KMS-11 (cell line): ENCODE measurements around the gene ACO2.

ENCODE experiments used
- H2AFZ ChIP-seq: fragments of 200-600 bp; sonication (generic); 2 replicates; pipeline ENCODE4 v1.6.1; 2016; ENCODE audit warnings: antibody characterized with exemption, mixed run types, low read depth
- H3K27ac ChIP-seq: fragments of 200-600 bp; sonication (generic); 2 replicates; pipeline ENCODE4 v1.6.1; 2016; ENCODE audit warnings: mild to moderate bottlenecking, mixed run types
- H3K27me3 ChIP-seq: fragments of 200-600 bp; sonication (generic); 2 replicates; pipeline ENCODE4 v1.6.1; 2017; ENCODE audit warnings: mild to moderate bottlenecking, low read depth, mixed run types, moderate library complexity; ENCODE audit not compliant: insufficient read depth
- H3K36me3 ChIP-seq: fragments of 200-600 bp; sonication (generic); 2 replicates; pipeline ENCODE4 v1.6.1; 2017; ENCODE audit warnings: mild to moderate bottlenecking, mixed run types; ENCODE audit not compliant: insufficient read depth
- H3K4me1 ChIP-seq: fragments of 200-600 bp; sonication (generic); 2 replicates; pipeline ENCODE4 v1.6.1; 2016; ENCODE audit warnings: mild to moderate bottlenecking, low read depth, mixed run types; ENCODE audit not compliant: poor library complexity, severe bottlenecking
- H3K4me2 ChIP-seq: fragments of 200-600 bp; sonication (generic); 2 replicates; pipeline ENCODE4 v1.7.0; 2016; ENCODE audit warnings: mild to moderate bottlenecking, mixed run types
- H3K4me3 ChIP-seq: fragments of 200-600 bp; sonication (generic); IDR thresholded peaks from 2 replicates; pipeline ENCODE4 v1.6.1; 2017; ENCODE audit warnings: low read depth, low read length, mixed read lengths; ENCODE audit not compliant: insufficient read depth
- H3K79me2 ChIP-seq: fragments of 200-600 bp; sonication (generic); 2 replicates; pipeline ENCODE4 v1.6.1; 2016; ENCODE audit warnings: low read depth, mixed run types; ENCODE audit not compliant: insufficient read depth
- H3K9ac ChIP-seq: fragments of 200-600 bp; sonication (generic); 2 replicates; pipeline ENCODE4 v1.6.1; 2016; ENCODE audit warnings: mild to moderate bottlenecking, mixed run types
- H4K20me1 ChIP-seq: fragments of 200-600 bp; sonication (generic); 2 replicates; pipeline ENCODE4 v1.6.1; 2016; ENCODE audit warnings: mild to moderate bottlenecking, mixed run types; ENCODE audit not compliant: insufficient read depth
- TF ChIP-seq, protein P1 (sequence below): fragments of 200-600 bp; sonication (generic); conservative IDR thresholded peaks from 2 replicates; pipeline ENCODE4 v1.6.1; 2017; ENCODE audit warnings: low read depth, mild to moderate bottlenecking, antibody characterized with exemption, low read length, moderate library complexity, mixed read lengths

ACO2 gene

DNA sequence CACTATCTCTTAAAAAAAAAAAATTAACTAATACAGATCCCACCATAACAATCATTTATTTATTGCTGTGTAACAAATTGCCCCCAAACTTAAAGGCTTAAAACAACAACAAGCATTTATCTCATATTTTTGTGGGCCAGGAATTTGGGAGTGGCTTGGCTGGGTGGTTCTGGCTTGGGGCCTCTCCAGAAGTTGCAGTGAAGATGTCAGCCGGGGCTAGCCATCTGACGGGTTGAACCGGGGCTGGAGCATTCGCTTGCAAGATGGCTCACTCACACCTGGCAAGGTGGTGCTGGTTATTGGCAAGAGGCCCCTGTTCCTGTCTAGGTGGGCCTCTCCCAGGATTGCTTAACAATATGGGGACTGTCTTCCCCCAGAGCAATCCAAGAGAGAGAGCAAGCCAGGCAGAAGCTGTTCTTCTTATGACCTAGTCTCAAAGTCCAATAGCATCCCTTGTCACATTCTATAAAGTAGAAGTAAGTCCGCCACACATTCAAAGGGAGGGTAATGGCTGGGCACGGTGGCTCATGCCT, 29.5 kb downstream of the ACO2 start:
- Histone ChIP-seq H3K36me3 (peaks cover 6% of the 10 kb centered on the region; the same call in 1 of the 2 replicates), H3K9ac (no peak overlapping the region), H3K79me2 (peaks cover 46% of the 10 kb centered on the region), H3K4me1 (peaks cover 8% of the 10 kb centered on the region), H2AFZ (no peak overlapping the region), H3K4me3 (no peak overlapping the region), H4K20me1 (no peaks in the 10 kb centered on the region), H3K27me3 (no peaks in the 10 kb centered on the region), H3K4me2 (no peak overlapping the region), H3K27ac (no peak overlapping the region)
- TF ChIP-seq, protein P1, sequence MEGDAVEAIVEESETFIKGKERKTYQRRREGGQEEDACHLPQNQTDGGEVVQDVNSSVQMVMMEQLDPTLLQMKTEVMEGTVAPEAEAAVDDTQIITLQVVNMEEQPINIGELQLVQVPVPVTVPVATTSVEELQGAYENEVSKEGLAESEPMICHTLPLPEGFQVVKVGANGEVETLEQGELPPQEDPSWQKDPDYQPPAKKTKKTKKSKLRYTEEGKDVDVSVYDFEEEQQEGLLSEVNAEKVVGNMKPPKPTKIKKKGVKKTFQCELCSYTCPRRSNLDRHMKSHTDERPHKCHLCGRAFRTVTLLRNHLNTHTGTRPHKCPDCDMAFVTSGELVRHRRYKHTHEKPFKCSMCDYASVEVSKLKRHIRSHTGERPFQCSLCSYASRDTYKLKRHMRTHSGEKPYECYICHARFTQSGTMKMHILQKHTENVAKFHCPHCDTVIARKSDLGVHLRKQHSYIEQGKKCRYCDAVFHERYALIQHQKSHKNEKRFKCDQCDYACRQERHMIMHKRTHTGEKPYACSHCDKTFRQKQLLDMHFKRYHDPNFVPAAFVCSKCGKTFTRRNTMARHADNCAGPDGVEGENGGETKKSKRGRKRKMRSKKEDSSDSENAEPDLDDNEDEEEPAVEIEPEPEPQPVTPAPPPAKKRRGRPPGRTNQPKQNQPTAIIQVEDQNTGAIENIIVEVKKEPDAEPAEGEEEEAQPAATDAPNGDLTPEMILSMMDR = no peak

DNA sequence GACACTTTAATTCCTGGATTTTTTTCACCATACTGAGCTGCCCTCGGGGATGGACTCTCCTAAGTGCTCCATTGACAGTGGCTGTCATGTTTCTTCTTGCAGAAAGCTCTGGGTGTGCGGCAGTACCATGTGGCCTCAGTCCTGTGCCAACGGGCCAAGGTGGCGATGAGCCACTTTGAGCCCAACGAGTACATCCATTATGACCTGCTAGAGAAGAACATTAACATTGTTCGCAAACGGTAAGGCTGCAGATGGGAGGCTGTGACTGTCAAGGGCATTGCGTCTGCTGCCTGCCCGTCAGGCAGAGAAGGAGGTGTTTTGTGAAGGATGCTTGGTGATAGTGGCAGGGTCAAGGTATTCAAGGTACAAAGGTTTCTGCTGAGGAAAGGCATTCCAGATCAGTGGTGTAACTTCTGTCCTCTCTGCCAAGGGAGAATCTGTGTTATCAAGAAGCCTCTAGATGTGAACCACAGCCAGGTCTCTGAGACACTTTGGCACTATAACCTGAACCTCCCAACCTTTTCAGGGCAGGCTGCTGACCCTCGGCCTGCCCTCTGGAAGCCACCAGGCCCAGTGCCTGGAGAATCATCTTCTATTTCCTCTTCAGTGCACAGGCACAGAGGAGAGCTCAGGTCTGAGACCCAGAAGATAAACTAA, 30.8 kb downstream of the ACO2 start:
- no peak overlapping the region for H3K4me2 ChIP-seq
- H3K27ac ChIP-seq = no peak overlapping the region
- no peak overlapping the region for H3K9ac ChIP-seq
- peaks cover 8% of the 10 kb centered on the region for H3K4me1 ChIP-seq
- H4K20me1 ChIP-seq = no peaks in the 10 kb centered on the region
- no peak overlapping the region for H3K4me3 ChIP-seq
- peaks cover 6% of the 10 kb centered on the region; the same call in 1 of the 2 replicates for H3K36me3 ChIP-seq
- TF ChIP-seq, protein P1 = no peak
- peaks cover 37% of the 10 kb centered on the region for H3K79me2 ChIP-seq
- no peak overlapping the region for H2AFZ ChIP-seq
- H3K27me3 ChIP-seq = no peaks in the 10 kb centered on the region

DNA sequence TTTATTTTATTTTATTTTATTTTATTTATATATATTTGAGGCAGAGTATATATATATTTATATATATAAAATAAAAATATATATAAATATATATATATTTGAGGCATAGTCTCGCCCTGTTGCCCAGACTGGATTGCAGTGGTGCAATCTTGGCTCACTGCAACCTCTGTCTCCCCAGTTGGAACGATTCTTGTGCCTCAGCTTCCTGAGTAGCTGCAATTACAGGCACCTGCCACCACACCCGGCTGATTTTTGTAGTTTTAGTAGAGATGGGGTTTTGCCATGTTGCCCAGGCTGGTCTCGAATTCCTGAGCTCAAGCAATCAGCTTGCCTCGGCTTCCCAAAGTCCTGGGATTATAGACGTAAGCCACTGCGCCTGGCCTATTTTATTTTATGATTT, 31.4 kb downstream of the ACO2 start:
- no peak overlapping the region for H3K4me2 ChIP-seq
- H3K4me3 ChIP-seq = no peak overlapping the region
- peaks cover 32% of the 10 kb centered on the region for H3K79me2 ChIP-seq
- peaks cover 6% of the 10 kb centered on the region; the same call in 1 of the 2 replicates for H3K36me3 ChIP-seq
- H3K9ac ChIP-seq = no peak overlapping the region
- no peaks in the 10 kb centered on the region for H4K20me1 ChIP-seq
- H3K27ac ChIP-seq = no peak overlapping the region
- TF ChIP-seq, protein P1 = no peak
- peaks cover 8% of the 10 kb centered on the region for H3K4me1 ChIP-seq
- no peak overlapping the region for H2AFZ ChIP-seq
- no peaks in the 10 kb centered on the region for H3K27me3 ChIP-seq

DNA sequence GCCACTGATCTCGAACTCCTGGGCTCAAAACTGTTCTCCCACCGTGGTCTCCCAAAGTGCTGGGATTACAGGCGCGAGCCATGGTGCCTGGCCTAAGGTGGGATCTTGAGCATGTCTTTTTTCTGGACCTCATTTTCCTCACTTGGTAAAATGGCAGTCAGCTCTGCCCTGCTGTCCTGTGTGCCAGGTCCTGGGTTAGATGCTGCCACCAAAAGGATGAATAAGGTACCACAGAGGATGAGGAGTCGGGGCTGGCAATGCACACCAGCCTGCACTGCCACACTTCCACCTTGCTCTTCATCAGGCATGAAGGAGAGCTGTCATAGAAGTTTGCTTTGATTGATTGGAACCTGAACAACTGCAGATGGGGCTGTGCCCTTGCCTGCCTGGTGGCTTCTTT, 32.3 kb downstream of the ACO2 start:
- H2AFZ ChIP-seq = no peak overlapping the region
- no peak overlapping the region for H3K27ac ChIP-seq
- no peak overlapping the region for H3K4me3 ChIP-seq
- TF ChIP-seq, protein P1 = peak; percentile 38; the same call in 1 of the 2 replicates
- H4K20me1 ChIP-seq = no peaks in the 10 kb centered on the region
- H3K4me2 ChIP-seq = no peak overlapping the region
- H3K9ac ChIP-seq = no peak overlapping the region
- H3K27me3 ChIP-seq = no peaks in the 10 kb centered on the region
- H3K36me3 ChIP-seq = peaks cover 6% of the 10 kb centered on the region; the same call in 1 of the 2 replicates
- peaks cover 24% of the 10 kb centered on the region for H3K79me2 ChIP-seq
- peaks cover 8% of the 10 kb centered on the region for H3K4me1 ChIP-seq
